ENCODE data around the gene TBC1D3B. TPM values are rescaled to one million over a fixed set of nuclear protein-coding genes. Genes with fewer than 3 reads are reported as not detected.
"Not testable (repeated sequence)": the region's sequence is repeated elsewhere in the genome, so short reads cannot be mapped to it uniquely, and the experiment has no call there.

TBC1D3B gene
- total RNA-seq, 1 donor from 2014 or later: 8.4 TPM

GRCh38 chr17:36197387-36197703, 20.9 kb upstream of the TBC1D3B start:
- Mint-ChIP-seq H3K36me3 (ENCODE audit: low read depth) (no peaks in the 10 kb centered on the region), H3K4me1 (ENCODE audit: low read depth) (peaks cover 4% of the 10 kb centered on the region), H3K27ac (ENCODE audit: unreplicated experiment) (no peak overlapping the region), H3K27me3 (ENCODE audit: low read depth) (peaks cover 39% of the 10 kb centered on the region), H3K9me3 (ENCODE audit: low read depth) (no peaks in the 10 kb centered on the region), H3K4me3 (ENCODE audit: unreplicated experiment) (no peak overlapping the region)
- DNase-seq (ENCODE audit: low spot score): no peak
- TF ChIP-seq CTCF (IDR thresholded peaks at IDR 0.05): no peak

- TF ChIP-seq CTCF (IDR thresholded peaks at IDR 0.05): no peak
- Mint-ChIP-seq H3K9me3 (ENCODE audit: low read depth) (no peaks in the 10 kb centered on the region), H3K4me1 (ENCODE audit: low read depth) (peaks cover 7% of the 10 kb centered on the region), H3K27me3 (ENCODE audit: low read depth) (peaks cover 41% of the 10 kb centered on the region), H3K36me3 (ENCODE audit: low read depth) (no peaks in the 10 kb centered on the region), H3K4me3 (ENCODE audit: unreplicated experiment) (no peak overlapping the region), H3K27ac (ENCODE audit: unreplicated experiment) (no peak overlapping the region)
- DNase-seq (ENCODE audit: low spot score): no peak
Measured at GRCh38 chr17:36196131-36196486, 19.7 kb upstream of the TBC1D3B start.

GRCh38 chr17:36195434-36196130, 19.1 kb upstream of the TBC1D3B start:
- no peak overlapping the region for H3K4me3 Mint-ChIP-seq (ENCODE audit: unreplicated experiment)
- H3K4me1 Mint-ChIP-seq (ENCODE audit: low read depth): peaks cover 7% of the 10 kb centered on the region
- no peak for DNase-seq (ENCODE audit: low spot score)
- H3K27ac Mint-ChIP-seq (ENCODE audit: unreplicated experiment): no peak overlapping the region
- H3K27me3 Mint-ChIP-seq (ENCODE audit: low read depth): peaks cover 41% of the 10 kb centered on the region
- H3K9me3 Mint-ChIP-seq (ENCODE audit: low read depth): no peaks in the 10 kb centered on the region
- no peaks in the 10 kb centered on the region for H3K36me3 Mint-ChIP-seq (ENCODE audit: low read depth)
- no peak for TF ChIP-seq CTCF (IDR thresholded peaks at IDR 0.05)

- H3K9me3 Mint-ChIP-seq (ENCODE audit: low read depth); DNase-seq (ENCODE audit: low spot score); H3K27ac Mint-ChIP-seq (ENCODE audit: unreplicated experiment); H3K36me3 Mint-ChIP-seq (ENCODE audit: low read depth); H3K4me3 Mint-ChIP-seq (ENCODE audit: unreplicated experiment); H3K4me1 Mint-ChIP-seq (ENCODE audit: low read depth): not testable (repeated sequence)
- H3K27me3 Mint-ChIP-seq (ENCODE audit: low read depth): peaks cover 36% of the 10 kb centered on the region
Measured at GRCh38 chr17:36194832-36195433, 18.5 kb upstream of the TBC1D3B start.

GRCh38 chr17:36194147-36194831, 17.9 kb upstream of the TBC1D3B start:
- not testable (repeated sequence) for DNase-seq (ENCODE audit: low spot score); H3K4me3 Mint-ChIP-seq (ENCODE audit: unreplicated experiment); H3K4me1 Mint-ChIP-seq (ENCODE audit: low read depth); H3K36me3 Mint-ChIP-seq (ENCODE audit: low read depth); H3K27ac Mint-ChIP-seq (ENCODE audit: unreplicated experiment); H3K9me3 Mint-ChIP-seq (ENCODE audit: low read depth)
- peaks cover 35% of the 10 kb centered on the region for H3K27me3 Mint-ChIP-seq (ENCODE audit: low read depth)

- Mint-ChIP-seq H3K9me3 (ENCODE audit: low read depth) (no peaks in the 10 kb centered on the region), H3K27ac (ENCODE audit: unreplicated experiment) (no peak overlapping the region), H3K36me3 (ENCODE audit: low read depth) (no peaks in the 10 kb centered on the region), H3K27me3 (ENCODE audit: low read depth) (peaks cover 28% of the 10 kb centered on the region), H3K4me3 (ENCODE audit: unreplicated experiment) (no peak overlapping the region), H3K4me1 (ENCODE audit: low read depth) (peaks cover 7% of the 10 kb centered on the region)
- DNase-seq (ENCODE audit: low spot score): no peak
- TF ChIP-seq CTCF (IDR thresholded peaks at IDR 0.05): no peak
Measured at GRCh38 chr17:36193216-36193775, 16.9 kb upstream of the TBC1D3B start.

- H3K27ac Mint-ChIP-seq (ENCODE audit: unreplicated experiment); H3K4me1 Mint-ChIP-seq (ENCODE audit: low read depth); DNase-seq (ENCODE audit: low spot score): not testable (repeated sequence)
Measured at GRCh38 chr17:36190549-36191330, 14.3 kb upstream of the TBC1D3B start.

GRCh38 chr17:36189993-36190392, 13.6 kb upstream of the TBC1D3B start:
- not testable (repeated sequence) for DNase-seq (ENCODE audit: low spot score); H3K9me3 Mint-ChIP-seq (ENCODE audit: low read depth); H3K4me3 Mint-ChIP-seq (ENCODE audit: unreplicated experiment); H3K36me3 Mint-ChIP-seq (ENCODE audit: low read depth); H3K27ac Mint-ChIP-seq (ENCODE audit: unreplicated experiment); H3K4me1 Mint-ChIP-seq (ENCODE audit: low read depth)
- peaks cover 29% of the 10 kb centered on the region for H3K27me3 Mint-ChIP-seq (ENCODE audit: low read depth)

More at GRCh38 chr17:36190549-36191330, 14.3 kb upstream of the TBC1D3B start:
- not testable (repeated sequence) for H3K9me3 Mint-ChIP-seq (ENCODE audit: low read depth); H3K4me3 Mint-ChIP-seq (ENCODE audit: unreplicated experiment); H3K36me3 Mint-ChIP-seq (ENCODE audit: low read depth)
- peaks cover 33% of the 10 kb centered on the region for H3K27me3 Mint-ChIP-seq (ENCODE audit: low read depth)
